NCI-H2107 treated with DMSO at 0.1 percent for 48 hours (cell line): Measurements from ENCODE around the gene SALL1.

Source experiments
- DNase-seq: peaks from one replicate; lab custom pipeline; 2025; ENCODE audit not compliant: unreplicated experiment; lab: John Stamatoyannopoulos, UW

The SALL1 gene

DNA sequence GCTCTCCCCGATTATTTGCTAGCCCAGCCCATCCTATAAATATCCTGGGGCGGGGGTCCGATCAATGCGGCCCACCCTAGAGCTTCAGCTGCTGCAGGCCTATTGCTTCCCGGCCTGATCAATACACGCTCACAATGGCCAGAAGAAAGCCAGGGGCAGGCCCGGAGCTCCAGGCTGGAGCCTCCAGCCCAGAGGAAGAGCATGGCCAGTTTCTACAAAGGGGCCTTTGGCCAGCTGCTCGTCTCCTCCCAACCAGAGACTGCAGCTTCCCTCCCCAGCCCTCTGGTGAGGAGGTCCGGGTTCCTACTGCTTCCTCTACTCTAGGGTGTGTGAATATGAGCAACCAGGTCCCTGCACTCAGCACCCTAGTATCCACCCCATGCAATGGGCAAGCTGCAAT is 36.7 kb downstream of the SALL1 start:
- DNase-seq = no peak

GRCh38 chr16:51113236-51114125 is 37.6 kb downstream of the SALL1 start:
- no peak for DNase-seq

DNA sequence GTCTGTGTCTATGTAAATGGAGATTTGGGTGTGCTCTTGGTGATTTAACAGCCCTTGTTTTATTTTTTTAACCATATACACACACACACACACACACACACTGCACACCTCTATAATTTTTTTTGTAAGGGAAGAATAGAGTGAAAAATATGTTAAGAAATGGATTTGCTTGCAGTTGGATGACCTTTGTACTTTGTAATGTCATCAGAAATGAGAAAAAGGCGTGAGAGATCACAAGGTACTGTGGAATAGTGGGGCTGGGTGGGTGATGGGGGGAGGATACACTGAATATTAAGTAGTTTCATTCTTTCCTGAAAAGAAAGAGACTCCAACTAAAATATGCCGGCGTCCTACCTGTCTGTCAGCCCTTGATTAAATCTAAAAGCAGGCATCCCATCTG is 38.7 kb downstream of the SALL1 start:
- DNase-seq = no peak

DNA sequence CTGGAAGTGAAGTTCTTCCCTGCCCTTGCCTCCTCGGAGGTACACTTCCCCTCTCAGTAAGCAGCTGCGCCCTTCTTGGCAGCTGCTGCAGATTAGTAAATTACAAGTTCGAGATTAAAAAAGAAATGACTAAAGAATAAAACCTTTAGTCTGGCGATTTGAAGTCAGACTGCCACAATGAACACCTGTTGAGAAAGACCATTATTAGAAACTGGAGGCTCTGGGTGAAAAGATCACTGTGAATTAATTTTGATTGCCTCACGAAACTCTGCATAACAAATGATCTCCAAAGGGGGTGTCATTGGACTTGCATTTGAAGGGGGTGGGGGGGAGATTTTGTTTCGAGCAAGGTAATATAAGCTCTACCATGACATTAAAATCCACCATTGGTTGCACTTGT is 39.3 kb downstream of the SALL1 start:
- no peak for DNase-seq

GRCh38 chr16:51110700-51111157 is 40.3 kb downstream of the SALL1 start:
- DNase-seq = no peak

GRCh38 chr16:51109173-51109572 is 41.9 kb downstream of the SALL1 start:
- no peak for DNase-seq

GRCh38 chr16:51107742-51108141 is 43.3 kb downstream of the SALL1 start:
- no peak for DNase-seq

DNA sequence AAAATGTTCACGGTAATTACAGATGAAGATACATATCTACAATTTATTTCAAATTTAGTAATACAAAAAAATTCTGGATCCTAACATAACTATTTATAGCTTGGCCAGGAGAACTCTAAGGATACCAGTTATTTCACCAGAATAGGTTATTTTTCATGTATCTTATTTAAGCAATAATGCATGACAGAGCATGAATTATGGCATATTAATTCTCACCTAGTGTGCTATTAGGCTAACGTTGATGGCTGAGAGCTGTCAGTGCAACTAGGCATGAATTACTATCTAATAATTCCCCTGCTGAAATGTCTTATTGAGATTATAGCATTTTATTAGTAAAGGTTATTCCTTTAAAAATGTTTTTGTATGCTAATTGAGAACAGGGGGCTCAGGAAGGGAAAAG is 44.5 kb downstream of the SALL1 start:
- no peak for DNase-seq

DNA sequence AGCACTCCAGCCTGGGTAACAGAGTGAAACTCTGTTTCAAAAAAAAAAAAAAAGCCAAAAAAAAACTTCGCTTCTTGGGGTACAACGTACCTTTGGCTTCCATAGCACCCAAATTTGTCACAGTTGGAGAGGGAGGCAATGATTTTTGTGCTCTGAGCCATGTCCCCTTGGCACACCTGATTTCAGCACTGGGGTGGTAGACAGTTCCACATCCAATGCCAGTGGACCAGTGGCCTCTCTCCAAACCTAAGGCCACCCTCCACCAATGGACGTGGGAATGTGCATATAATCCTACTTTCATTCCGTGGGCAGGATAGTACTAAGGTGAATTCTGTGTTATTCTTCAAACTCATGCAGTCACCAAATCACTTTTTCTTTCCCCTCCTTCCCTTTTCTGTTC is 47.5 kb downstream of the SALL1 start:
- DNase-seq = no peak

- no peak for DNase-seq
These were observed 53.3 kb downstream of the SALL1 start for GRCh38 chr16:51097729-51098128.

GRCh38 chr16:51095890-51096626 is 55.0 kb downstream of the SALL1 start:
- DNase-seq = no peak

- no peak for DNase-seq
These were observed 55.8 kb downstream of the SALL1 start for GRCh38 chr16:51095084-51095881.

GRCh38 chr16:51093726-51094280 is 57.3 kb downstream of the SALL1 start:
- DNase-seq = no peak
